ENCODE measurements around the gene ABCC12.

ABCC12 gene

GRCh38 chr16:48136547-48137360 lies 19.0 kb downstream of the ABCC12 start:
- in situ Hi-C loops (cut with MboI; ENCODE audit: low sequenced_read_pairs): no loop called here

DNA sequence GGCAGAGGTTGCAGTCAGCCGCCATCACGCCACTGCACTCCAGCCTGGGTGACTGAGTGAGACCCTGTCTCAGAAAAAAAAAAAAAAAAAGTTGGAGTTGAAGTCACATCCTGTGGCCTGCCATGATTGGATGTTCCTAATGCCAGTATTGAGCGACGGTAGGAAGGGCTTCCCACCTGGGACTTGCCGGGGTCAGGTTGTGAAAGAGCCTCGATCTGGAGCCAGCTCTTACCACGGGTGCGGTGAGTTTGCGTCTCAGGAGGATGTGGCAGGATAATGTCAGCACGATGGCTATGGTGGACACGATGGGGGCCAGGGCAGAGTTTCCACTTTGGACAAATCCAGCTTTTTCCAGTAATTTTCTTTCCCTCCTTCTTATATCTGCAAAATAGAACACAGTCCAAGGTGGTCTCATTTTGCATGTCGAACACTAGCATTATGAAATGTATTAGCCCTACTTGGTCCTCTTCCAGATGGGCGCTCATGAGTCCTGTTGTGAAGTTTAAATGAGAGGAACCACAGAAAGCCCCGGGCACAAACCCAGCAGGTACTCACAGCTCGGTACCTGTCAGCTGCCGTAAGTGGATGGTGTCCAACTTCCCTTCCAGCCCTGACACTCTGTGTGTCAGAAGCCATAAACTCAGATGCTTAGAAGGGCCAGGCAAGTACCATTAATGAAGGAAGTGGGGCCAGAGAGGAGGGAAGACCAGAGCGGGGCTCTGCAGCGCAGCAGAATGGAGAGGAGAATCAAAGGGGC lies 22.2 kb downstream of the ABCC12 start:
- in situ Hi-C loops (cut with MboI; ENCODE audit: low sequenced_read_pairs): no loop called here

DNA sequence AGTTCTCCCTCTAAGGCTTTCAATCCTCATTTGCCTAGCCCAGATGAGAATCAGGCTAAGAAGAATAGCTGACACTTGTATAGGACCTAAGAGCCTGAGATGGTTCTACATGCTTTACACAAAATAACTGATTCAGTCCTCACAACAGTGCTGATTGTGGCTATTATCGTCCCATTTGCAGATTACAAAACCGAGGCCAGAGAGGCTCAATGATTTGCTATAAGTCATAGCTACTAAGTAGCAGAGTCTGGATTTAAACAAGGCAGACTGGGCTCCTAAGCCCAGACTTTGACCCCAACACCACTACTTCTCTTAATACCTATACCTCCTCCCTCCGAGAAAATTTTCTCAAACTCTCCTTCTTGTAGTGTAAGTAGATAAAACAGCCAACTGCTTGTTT lies 23.1 kb downstream of the ABCC12 start:
- in situ Hi-C loops (cut with MboI; ENCODE audit: low sequenced_read_pairs): no loop called here

DNA sequence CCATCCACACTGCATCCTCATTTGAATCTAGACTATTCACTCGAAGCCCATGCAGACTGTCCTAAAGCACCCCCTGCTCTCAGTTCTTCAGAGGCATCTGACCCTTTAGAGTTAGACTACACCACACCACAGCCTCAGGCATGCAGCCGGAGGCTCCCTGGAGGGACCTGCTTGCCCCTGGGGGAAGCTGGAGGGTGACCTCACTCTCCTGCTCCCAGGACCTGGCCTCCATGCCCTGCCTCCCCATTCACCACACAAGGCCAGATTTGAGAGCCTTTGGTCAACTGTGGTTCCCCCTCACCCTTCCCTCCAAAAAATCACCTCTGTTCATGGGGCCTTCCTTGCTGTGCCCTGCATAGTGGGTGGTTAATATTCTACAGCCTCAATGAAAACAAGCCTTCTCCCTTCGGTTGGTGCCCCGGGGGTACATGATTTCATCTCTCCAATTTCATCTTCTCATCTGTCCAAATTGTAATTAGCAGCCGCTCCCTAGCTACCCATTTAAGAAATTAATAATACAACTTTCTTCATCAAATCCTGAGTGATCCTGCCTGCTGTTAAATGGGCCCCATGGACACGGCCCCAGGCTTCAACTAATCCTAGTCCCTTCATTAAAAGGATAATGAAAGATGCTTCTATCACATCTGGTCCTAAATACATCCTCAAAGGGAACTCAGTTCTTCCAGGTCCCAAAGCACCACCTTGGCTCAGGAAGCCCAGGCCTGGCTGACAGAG lies 24.4 kb downstream of the ABCC12 start:
- in situ Hi-C loops (cut with MboI; ENCODE audit: low sequenced_read_pairs): no loop called here

- in situ Hi-C loops (cut with MboI; ENCODE audit: low sequenced_read_pairs): no loop called here
Observed at GRCh38 chr16:48129926-48130325, 25.9 kb downstream of the ABCC12 start.

DNA sequence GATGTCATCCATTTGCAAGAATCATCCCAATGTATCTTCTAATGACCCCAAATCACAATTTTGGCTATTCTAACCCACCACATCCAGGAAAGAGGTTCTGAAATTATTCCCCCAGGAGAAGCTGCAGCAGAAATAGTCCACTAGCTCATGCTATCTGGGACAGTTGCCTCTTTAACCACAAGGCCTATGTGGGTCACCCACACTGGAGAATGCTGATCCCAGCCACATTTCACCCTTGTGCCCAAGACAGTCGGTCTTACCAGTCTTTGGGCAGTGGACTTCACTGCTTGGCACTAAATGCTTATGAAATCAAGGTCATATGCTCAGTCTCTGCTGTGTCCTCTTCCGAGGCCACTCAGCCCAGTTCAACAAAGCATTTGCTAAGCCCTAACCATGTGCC lies 27.0 kb downstream of the ABCC12 start:
- in situ Hi-C loops (cut with MboI; ENCODE audit: low sequenced_read_pairs): no loop called here

- in situ Hi-C loops (cut with MboI; ENCODE audit: low sequenced_read_pairs): no loop called here
Observed at GRCh38 chr16:48126801-48127644, 28.8 kb downstream of the ABCC12 start.

- in situ Hi-C loops (cut with MboI; ENCODE audit: low sequenced_read_pairs): no loop called here
Observed at GRCh38 chr16:48125888-48126287, 29.9 kb downstream of the ABCC12 start.

DNA sequence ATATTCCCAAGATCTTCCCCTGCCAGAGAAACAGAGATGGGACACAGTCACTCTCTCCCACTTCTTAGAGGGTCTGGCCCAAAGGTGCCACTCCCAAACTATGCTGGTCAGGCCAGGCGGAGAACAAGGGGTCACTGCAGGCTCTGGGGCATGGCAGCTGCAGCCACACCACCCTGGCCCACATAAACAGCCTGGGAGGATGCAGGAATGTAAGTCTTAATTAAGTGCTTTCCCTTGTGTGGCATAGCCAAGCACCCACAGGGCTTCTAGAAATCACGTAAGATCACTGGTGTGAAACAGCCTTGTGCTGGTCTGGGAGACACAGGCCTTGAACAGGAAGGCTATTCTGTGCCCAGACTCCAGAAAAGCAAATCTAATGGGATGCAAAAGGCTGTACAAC lies 31.5 kb downstream of the ABCC12 start:
- in situ Hi-C loops (cut with MboI; ENCODE audit: low sequenced_read_pairs): no loop called here

- in situ Hi-C loops (cut with MboI; ENCODE audit: low sequenced_read_pairs): no loop called here
Observed at GRCh38 chr16:48123104-48123788, 32.5 kb downstream of the ABCC12 start.

GRCh38 chr16:48121276-48121675 lies 34.5 kb downstream of the ABCC12 start:
- in situ Hi-C loops (cut with MboI; ENCODE audit: low sequenced_read_pairs): no loop called here

GRCh38 chr16:48118841-48119240 lies 37.0 kb downstream of the ABCC12 start:
- in situ Hi-C loops (cut with MboI; ENCODE audit: low sequenced_read_pairs): no loop called here

DNA sequence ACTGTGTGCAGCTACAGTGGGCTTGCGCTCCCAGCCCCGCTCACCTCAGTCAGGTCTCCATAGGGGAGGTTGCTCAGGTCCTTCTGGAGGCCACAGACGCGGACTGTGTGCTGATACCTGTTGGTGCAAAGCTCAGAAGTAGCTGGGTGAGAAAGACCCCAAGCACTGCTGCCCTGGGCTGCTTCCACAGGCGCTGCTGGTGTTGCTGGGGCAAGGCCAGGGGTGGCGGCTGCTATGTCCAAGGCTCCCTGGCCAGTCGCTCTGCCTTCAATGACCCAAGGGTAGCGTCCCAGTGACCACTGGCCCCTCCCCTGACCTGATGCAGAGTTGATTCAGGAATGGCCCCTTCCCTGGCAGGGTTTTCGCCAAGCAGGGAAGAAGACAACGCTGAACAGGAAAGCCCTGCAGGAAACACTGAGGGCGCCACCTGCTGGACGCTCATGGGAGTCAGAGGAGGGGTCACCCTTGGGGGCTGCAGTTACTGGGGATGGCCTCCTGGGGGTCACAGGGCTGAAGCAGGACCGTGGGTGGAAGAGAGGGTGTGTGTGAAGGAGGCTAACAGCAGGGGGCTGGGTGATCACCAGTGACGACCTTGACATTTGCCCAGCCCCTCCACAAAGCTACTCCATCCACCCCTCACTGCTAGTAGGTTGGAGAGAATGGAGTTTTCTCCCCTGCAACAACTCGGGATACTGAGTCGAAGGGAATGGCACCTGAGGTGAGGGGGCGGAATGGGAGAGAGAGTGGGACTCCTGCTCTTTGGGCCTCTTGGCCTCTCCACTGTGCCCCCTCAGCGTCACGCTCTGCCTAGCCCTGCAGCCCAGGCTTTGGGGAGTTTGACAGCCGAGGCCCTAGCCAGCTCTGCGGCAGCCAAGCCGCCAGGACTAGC lies 38.3 kb downstream of the ABCC12 start:
- in situ Hi-C loops (cut with MboI; ENCODE audit: low sequenced_read_pairs): no loop called here

GRCh38 chr16:48115299-48115698 lies 40.5 kb downstream of the ABCC12 start:
- in situ Hi-C loops (cut with MboI; ENCODE audit: low sequenced_read_pairs): no loop called here

GRCh38 chr16:48114410-48114809 lies 41.4 kb downstream of the ABCC12 start:
- in situ Hi-C loops (cut with MboI; ENCODE audit: low sequenced_read_pairs): no loop called here

- in situ Hi-C loops (cut with MboI; ENCODE audit: low sequenced_read_pairs): no loop called here
Observed at GRCh38 chr16:48113471-48113870, 42.3 kb downstream of the ABCC12 start.

DNA sequence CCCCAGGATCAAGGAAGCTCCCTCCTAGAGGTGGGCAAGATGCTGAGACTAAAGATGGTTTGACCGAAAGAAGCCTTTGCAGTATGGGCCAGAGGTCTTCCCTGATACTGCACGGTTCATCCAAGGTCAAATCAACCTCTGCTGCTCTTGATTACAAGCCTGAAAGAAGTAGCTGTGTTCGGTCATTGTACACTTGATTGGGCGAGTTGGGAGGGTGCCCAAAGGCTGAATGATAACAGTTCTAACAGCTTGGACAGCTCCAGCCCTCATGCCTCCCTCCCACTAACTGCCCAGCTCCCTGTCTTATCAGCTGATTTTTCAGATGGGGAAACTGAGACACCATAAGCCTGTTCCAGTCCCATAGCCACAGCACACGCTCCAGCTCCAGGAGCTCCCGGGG lies 42.8 kb downstream of the ABCC12 start:
- in situ Hi-C loops (cut with MboI; ENCODE audit: low sequenced_read_pairs): no loop called here

DNA sequence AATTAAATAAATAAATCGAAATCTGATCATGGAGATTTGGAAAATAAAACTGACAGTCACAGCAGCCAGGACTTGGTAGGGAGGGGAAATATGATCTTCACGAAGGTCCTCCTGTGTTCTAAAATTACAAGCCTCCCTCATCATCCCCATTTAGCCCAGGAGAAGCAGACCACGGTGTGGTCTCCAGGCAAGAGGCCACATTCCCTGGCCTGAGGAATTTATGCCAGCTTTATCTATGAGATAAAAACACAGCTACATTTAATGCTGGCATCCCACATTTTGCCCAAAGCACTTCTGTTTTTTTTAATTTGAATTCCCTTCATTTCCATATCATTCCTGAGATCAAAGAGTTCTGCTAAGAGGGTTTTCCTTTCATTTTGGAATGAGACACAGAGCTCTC lies 43.2 kb downstream of the ABCC12 start:
- in situ Hi-C loops (cut with MboI; ENCODE audit: low sequenced_read_pairs): no loop called here

DNA sequence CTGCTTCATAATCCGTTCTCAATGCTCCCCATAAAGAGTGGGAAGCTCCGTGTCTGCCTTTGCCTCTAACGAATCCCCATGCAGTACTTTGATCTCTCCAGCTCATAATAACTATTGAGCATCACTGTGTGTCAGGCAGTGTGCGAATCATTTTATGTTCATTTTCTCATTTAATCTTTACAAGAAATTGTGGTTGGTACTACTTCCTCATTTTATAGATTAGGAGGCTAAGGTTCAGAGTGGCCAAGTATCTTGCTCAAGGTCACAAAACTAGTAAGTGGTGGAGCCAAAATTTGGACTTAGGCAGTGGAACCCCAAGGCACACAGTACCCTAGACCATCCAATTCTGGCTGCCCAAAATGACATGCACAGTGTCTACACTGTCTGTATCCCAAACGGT lies 44.8 kb downstream of the ABCC12 start:
- in situ Hi-C loops (cut with MboI; ENCODE audit: low sequenced_read_pairs): no loop called here

Measured in HL-60/S4 (cell line).